Epithelial cell of esophagus (primary cell): ENCODE measurements around the gene BTBD10.
A peak's percentile ranks its signal among the peaks of the same experiment; 100 is the strongest.

Source experiments
- DNase-seq: peaks from one replicate; pipeline ENCODE4 v3.0.0; 2010; ENCODE audit warnings: low read depth
- H3K4me3 ChIP-seq: 2 replicates; pipeline ENCODE4 v1.5.1; 2011; ENCODE audit warnings: mild to moderate bottlenecking, low read length, control low read depth
- CTCF ChIP-seq: IDR thresholded peaks from 2 replicates; pipeline ENCODE4 v1.5.1; 2011; ENCODE audit warnings: low read depth, mild to moderate bottlenecking, low read length, control low read depth, inconsistent platforms; ENCODE audit not compliant: insufficient read depth; ENCODE audit errors: missing control alignments

The BTBD10 gene

GRCh38 chr11:13391217-13391616, 71.8 kb downstream of the BTBD10 start:
- no peak for TF ChIP-seq CTCF
- no peak overlapping the region for H3K4me3 ChIP-seq

DNA sequence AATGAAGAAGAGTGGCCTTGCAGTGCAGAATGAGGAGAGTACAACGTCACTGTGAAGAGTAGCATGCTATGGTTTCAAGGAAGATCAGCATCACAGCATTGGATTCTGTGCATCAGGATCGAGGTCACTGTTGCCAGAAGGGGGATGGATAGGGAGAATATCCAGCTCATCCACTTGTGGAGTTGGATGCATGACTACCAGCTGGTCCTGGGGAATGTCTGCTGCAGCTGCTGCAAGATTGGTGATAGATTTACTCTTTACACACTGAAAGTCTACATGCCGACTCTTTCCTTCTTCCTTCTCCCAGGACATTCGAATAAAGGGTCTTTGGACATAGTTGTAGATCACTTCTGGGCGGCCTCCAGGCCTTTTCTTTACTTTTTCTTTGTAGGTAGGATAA, 74.3 kb downstream of the BTBD10 start:
- no peak overlapping the region for H3K4me3 ChIP-seq
- DNase-seq: no peak
- no peak for TF ChIP-seq CTCF

More at GRCh38 chr11:13391217-13391616, 71.8 kb downstream of the BTBD10 start:
- no peak for DNase-seq

DNA sequence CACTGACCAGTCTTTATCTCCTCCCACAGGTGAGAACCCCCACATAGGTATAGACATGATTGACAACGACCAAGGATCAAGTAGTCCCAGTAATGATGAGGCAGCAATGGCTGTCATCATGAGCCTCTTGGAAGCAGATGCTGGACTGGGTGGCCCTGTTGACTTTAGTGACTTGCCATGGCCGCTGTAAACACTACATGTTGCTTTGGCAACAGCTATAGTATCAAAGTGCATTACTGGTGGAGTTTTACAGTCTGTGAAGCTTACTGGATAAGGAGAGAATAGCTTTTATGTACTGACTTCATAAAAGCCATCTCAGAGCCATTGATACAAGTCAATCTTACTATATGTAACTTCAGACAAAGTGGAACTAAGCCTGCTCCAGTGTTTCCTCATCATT, 76.5 kb downstream of the BTBD10 start:
- no peak overlapping the region for H3K4me3 ChIP-seq
- no peak for TF ChIP-seq CTCF
- no peak for DNase-seq

DNA sequence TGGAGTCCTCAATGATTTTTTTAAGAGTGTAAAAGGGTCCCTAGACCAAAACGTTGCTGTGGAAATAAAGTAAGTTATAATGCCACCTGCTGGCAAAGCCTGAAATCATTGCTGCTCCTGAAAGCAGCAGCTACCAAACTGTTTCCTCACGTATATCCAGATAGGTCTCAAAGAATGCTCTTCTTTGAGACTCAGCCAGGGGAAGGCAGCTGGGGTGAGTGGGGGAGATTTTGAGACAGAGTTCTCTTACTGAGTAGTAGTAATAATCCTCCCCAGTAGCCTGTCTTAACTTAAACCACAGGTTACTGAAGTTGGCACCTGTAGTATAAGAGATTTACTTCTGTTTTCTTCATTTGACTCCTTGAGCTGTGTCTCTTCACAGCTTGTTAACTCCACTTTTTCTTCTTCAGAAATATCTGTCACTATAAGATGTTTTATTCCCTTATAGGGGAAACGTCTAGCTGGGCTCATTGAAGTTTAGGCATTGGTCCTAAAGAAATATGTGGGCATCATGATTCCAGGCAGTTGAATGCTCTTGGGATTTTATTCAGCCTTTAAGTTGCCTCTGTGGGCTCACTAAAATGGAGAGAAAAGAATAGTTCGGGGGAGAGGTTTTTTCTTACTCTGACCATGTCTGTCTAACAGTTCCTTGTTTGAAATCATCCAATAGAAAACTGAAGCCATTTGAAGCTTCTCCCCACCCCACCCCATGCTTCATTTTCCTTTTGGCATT, 77.9 kb downstream of the BTBD10 start:
- peak; percentile 69 for TF ChIP-seq CTCF
- peak; percentile 43 for DNase-seq
- no peak overlapping the region for H3K4me3 ChIP-seq

- no peak for TF ChIP-seq CTCF
These were observed 80.3 kb downstream of the BTBD10 start for GRCh38 chr11:13382751-13383150.

DNA sequence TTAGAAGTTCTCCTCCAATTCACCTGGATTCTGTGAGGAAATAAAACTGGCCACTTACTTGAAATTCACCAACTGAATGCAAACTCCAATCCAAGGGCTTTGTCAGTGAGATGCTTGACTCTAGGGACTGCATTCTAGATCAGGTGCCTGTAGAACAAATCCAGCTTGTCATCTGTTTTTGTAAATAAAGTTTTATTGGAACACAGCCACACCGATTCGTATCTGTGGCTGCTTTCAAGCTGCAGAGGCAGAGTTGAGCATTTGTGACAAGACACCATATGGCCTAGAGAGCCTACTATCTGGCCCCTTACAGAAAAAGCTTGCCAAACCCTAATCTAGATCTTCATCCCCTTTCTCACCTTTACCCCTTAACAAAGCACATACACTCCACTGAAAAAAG, 82.3 kb downstream of the BTBD10 start:
- H3K4me3 ChIP-seq: no peak overlapping the region
- DNase-seq: no peak
- TF ChIP-seq CTCF: no peak

More at GRCh38 chr11:13382751-13383150, 80.3 kb downstream of the BTBD10 start:
- DNase-seq: no peak
- no peak overlapping the region for H3K4me3 ChIP-seq

GRCh38 chr11:13378316-13378715, 84.7 kb downstream of the BTBD10 start:
- no peak for TF ChIP-seq CTCF
- DNase-seq: peak; percentile 10
- no peak overlapping the region for H3K4me3 ChIP-seq
